Stimulated activated CD8-positive, alpha-beta memory T cell treated with anti-CD3 and anti-CD28 coated beads, Interleukin-7, amount 100 ng/mL, for 1 hour (primary cell): ENCODE results near the gene FERD3L.

Experiments
- DNase-seq, 2 donors: peaks; one replicate each; pipeline ENCODE4 v3.0.0-alpha.2; 2020; ENCODE audit warnings: low read depth in 2 of 2

FERD3L gene

DNA sequence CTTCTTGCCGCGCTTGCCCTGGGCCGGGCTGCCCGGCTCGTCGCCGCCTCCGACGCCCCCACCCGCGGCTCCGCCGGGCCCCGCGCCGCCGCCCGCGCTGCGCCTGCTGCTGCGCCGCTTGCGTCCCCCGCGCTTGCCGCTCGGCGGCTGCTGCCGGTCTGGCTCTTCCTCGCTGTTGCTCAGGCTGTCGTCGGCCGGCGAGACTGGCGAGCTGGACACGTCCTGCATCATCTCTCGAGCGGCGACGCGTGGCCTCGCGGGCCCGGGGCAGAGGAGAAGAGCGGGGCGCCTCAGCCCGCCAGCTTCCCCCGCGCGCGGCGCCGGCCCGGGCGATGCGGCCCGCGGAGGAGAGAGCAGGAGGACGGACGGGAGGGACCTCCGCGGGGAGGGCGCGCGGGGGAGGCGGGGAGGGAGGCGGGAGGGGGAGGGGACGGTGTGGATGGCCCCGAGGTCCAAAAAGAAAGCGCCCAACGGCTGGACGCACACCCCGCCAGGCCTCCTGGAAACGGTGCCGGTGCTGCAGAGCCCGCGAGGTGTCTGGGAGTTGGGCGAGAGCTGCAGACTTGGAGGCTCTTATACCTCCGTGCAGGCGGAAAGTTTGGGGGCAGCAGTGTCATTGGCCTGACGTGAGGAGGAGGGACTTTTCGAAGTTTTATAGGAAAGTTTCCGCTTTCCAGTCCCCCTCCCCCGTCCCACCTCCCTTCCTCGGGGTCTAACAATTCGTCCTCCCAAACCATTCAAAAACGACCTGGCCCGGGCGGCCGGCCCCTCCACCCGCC is 27.9 kb downstream of the FERD3L start, which contains the start of gene TWIST1:
Gene TWIST1 (minus strand): TSS at position 546 of the 779 bp plus-strand sequence. CDS start 315 bp downstream, at position 231.
- DNase-seq = no peak

DNA sequence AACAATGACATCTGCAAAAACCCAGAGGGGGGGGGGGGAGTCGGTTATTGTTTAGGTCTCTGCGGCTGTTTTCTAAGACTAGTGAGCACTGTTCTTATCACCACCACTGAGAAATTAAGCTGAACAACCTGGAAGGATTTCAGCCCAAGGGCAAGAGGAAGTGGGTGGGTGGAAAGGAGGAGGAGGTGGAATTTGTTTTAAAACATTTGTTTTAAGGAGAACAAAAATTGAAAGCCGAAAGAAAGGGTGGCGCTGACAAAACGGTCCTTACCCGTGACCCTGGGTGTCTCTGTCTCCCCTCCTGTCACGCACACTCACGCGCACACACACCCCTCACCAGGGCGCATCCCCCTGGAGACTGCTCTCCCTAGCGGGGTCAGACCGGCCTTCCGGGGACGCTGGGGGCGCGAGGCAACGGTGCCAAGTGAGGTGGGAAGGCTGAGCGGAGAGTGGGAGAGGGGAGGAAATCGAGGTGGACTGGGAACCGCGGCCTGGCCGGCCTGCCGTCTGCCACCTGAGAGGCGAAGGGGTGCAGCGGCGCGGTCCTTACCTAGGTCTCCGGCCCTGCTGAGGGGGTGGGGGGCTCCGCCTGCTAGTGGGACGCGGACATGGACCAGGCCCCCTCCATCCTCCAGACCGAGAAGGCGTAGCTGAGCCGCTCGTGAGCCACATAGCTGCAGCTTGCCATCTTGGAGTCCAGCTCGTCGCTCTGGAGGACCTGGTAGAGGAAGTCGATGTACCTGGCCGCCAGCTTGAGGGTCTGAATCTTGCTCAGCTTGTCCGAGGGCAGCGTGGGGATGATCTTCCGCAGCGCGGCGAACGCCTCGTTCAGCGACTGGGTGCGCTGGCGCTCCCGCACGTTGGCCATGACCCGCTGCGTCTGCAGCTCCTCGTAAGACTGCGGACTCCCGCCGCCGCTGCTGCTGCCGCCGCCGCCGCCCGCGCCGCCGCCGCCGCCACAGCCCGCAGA is 28.8 kb downstream of the FERD3L start:
- no peak for DNase-seq

DNA sequence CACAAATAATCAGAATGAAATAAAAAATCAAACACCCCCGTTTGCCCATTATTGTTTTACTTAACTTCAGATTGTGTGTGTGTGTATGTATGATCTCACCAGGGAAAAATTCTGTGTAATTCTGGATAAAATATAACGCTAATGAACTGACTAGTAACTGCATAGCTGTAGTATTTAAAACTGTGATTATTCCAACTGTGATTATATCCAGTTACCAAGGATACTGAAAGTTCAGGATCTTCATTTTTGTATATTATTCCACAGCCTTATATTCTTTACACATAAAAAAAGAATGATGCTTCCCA is 30.7 kb downstream of the FERD3L start:
- no peak for DNase-seq

DNA sequence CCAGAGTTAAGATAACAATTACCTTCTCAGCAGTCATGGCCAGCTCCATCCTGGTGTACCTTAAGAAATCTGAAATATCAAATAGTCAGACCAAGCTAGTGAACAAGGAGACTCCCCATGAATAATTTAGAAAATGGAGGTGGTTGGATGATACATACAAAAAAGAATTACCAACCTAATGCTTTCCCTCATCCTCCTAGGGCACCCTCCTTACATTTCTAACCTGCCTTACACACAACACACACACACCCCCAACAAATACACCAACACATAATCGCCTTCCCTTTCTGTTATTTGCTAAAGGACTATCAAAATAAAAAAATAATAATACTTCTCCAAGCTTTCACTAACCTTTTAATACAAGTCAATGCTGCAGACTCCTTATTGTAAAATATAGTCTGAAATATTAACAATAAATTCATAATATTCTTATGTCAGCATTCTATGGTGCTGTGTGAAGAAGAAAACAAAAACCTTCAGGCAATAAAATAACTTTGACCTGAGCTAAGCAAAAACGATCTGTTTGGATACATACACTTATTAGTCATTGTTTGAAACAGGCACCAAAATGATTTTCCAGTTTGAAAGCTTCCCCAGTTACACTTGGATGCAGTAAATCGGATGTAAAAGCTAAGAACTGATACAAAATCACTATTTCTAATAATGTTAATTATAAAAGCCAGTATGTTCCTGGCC is 31.2 kb downstream of the FERD3L start:
- DNase-seq = no peak

DNA sequence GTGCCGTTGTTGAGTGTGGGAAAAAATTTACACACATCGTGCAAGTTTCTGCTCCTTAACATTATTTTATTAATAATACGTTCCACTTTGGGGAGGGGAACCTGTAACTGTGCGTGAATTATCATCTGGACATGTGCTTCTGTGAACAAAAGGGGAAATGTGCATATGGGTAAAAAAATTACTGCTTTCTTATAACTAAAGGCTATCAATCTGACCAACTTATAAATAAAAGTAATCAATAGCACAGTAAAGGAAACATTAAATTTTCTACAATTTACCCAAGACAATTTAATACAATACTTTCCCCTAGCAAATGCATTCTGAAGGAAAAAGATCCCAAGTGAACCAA is 32.2 kb downstream of the FERD3L start:
- no peak for DNase-seq

DNA sequence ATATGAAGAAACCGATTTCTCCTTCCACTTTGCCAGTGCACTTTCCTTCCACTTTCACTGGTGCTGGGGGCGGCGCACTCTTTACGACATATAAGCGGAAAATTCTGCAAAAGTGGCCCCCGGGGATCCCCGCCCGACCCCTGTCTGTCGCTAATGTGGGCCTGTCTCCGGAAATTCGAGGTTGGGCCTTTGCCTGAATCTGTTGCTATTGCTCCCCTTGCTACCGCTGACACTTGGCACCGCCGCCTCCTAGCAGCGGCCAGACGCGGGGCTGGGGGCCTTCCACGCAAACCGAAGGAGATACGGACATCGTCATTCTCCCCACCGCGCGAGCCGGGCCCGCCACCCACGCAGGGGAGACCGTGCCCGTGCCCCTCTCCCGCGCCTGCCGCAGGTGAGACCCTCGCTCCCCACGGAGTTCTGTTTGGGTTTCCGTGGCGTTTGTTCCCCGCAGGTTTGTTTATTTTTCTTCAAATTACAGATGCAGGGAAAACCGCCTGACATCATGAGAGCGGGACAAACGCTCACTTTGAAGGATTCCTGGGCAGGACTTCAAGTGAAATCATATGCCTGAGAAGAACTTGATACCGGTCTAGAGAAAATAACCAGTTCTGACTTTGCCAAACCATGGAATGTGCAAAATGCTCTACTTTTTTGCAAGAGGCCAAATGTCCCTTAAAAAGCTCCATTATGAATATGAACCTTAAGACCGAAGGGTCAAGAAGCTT is 32.8 kb downstream of the FERD3L start:
- no peak for DNase-seq

DNA sequence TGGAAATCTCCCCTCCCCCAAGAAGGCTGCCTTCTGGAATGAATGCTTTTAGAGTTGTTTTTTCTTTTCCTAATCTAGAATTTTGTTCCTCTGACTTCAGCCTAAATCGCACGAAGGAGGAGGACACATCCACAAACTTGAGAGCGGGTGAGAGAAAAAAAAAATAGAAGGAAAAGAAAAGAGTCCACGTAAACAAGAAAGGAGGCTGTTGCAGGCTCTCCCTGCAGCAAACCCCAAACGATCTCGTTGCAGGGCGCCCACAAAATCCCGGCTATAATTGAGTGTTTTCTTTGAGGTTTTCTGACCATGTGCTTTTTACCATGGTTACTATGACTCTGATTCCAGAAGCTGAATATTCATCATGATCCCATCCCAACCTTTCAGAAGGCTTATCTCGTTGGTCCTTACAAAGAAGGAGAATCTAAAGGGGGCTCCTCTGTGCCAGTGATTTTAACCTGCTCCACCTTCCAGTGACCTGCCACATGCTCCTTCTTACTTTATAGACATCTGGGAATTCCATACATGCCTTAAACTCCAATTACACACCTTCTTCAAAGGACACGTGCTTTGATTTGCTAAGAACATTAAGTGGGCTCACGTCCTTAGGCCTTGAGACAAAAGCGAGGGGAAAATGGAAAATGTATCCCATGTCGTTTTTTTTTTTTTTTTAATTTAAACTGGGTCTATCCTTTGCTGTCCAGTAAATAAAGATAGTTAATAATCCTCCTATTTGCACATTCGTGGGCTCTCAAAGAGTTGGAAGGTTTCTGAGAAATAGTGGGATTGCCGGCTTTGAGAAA is 33.5 kb downstream of the FERD3L start:
- DNase-seq = no peak

DNA sequence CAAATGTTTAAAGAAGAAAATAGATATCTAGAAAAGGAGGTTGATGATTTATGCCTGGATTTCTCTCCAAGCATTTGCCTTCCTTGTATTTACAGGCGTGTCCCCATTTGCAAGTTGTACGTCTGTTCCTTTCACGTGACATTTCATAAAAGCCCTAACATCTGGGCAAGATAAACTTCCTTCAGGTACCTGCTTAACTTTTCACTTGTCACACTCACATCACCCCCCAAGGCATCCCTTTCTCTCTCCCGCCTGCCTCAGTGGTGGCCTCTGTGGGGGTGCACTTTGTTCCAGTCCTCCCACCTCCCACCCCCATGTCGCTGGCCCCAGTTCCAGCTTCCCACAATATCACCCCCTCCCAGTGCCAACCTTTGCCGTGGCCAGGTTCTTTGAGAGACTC is 34.4 kb downstream of the FERD3L start:
- DNase-seq = no peak

DNA sequence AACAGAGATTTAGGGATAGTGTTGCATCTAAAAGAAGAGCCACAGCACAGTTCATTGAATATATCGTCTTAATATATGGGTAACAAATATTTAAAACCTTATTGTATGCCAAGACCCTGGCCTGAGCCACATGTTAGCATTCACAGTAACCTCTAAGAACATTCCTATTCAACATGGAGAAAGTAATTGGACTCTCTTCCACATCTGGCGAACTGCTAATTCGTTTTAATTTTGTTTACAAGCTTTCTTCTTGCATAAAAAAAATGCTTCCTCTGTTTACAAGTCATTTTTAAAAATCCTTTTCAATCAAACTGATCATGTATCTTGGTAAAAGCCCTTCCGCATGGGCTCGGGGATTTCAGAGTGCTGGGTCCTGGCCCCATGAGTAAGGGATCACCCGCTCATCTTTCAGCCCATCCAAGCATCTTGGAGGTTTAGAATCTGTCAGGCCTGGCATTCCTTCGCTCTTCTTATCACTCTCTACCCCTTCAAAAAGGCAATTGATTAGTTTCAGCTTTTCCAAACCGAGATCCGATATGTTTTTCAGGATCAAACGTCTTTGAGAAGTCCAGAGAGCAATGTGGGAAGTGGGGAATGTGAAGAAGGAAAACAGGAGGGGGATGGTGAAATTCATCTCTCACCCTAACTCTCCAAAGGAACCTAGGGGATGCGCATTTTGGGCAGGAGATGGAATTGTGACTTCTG is 35.0 kb downstream of the FERD3L start:
- DNase-seq = no peak

DNA sequence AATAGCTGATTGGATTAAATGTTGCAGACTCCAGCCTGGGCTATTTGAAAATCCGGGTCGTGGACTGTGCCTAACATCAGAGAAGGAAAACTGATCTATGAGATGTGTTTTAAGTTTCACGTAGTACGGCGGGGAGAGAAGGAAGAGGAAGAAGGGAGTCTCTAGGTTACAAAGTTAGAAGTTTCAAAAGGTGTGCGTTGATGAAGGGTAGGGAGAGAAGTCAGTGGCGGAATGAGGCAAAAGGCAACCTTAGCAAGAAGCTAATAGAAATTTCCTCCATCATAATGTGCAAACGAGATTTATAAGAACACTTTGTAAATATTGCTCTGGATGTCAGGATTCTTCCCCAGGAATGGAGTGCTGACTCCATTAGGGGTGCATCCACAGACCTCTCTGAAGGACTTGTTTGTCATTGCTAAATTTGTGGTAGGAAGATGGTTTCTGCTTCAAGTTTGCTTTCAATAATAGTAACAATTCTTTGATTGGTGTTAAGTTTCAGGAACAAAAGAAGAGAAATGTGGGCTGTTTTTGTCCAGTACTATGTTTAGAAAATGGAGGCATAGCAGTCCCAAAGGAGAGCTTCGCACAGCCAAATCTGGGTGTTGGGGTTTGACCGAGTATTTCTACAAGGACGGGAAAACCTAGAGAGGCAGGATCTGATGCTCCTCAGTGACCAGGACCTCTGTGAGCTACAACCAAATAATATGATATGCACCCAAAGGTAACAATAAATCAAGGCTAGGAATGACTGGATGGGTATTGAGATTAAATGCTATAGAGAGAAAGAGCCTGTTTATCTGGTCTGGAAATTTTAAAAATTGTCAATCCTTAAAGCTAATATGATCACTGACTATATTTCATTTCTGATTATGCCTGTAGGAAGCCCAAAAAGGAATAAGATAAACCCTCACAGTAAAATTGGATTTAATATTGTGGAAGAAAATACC is 35.9 kb downstream of the FERD3L start:
- no peak for DNase-seq

DNA sequence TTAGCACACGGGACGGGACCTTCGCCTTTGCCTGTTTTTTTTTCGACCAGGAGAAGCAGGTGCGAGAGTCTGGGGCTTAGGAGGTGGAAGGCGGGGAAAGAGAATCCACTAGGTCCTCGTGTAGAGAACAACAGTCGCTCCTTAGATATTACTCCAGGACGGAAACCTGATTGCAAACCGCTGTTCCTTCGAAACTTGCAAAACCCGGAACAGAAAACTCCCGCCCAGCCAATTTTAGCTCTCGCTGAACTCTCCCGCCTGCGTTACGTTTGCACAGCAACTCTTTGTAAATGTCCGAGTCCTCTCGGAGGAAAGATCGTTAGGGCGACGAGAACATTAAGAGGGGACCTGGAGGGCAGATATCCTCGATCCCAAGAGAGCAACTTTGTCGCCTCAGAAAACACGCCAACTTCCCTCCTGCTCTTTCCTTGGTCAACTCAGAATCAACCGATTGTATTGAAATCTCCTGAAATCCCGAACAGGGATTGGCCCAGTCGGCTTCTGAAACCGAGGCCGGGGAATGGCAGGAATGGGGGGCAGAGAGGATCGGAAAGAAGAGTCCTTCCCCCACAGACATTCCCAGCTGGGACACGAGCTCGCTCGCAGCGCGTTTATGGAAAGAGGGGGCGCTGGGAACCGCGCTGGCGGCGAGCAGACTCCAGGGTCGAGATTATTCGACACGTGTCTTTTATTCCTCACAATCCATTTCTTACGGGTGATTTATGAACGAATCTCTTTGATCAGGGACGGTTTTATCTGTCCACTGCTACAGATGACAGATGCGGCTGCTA is 37.7 kb downstream of the FERD3L start:
- no peak for DNase-seq

DNA sequence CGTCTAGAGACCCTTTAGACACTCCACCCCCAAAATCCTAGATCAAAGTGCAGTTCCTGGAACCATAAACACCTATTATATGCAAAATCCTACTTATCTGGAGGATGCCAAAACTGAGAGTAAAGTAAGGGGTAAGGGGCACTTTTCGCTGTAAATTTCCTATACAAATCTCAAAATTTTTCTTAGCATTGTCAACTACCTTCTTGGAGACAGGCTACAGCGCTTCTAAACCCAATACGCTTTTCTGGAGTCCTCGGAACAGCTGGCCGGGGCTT is 38.2 kb downstream of the FERD3L start:
- no peak for DNase-seq

DNA sequence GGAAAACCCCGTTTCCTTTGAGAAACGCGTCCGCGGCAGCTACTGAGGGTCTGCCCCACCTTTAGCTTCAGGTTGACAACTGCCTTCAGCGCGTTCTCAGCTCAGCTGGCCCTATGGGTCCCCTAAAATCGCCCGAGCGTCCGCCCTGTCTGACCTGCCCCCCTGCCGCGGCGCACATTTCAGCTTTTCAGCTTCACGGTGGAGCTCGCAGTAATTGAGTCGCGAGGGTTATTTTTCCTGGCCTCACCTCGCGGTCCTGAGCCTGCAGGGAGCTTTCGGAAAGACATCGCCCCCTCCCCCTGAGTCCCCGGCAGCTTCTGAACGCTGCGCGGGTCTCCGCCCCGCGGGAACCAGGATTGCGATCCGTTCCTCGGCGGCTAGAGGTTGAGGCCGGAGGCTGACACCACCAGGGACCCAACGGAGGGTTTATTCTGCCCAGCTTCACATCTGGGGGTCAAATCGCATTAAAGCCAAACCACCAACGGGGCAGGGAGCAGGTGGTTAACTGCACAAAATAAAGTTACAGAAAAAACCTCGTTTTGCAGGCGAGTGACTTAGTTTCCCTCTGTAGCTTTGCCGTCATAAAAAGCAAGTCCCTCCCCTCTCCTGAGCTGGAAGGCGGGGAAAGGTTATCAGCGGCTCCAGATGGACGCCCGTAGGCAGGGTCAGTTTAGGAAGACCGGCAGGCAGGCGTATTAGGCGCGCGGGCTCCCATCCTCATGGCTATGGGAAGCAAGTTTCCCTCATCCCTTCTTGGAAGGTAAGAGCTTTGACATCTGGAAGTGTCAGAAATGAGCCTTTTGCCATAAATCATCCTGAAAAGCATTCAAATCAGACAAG is 38.8 kb downstream of the FERD3L start:
- no peak for DNase-seq

DNA sequence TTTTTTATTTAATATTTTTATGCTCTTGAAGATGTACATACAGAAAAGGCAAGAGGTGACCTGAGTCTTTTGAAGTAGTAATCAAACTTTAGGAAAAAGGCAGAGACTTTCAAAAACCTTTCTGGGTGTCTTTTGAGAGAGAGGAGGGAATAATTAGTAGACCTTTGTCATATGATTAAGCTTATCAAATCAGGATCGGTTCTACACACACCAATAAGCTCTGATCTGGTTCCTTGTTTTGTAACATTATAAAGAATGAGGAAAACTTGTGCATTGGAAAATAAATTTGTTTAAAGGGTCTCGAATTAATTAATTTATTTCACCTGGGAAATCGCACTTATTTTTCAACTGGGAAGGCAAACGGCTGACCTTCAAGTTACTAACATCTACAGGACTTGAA is 39.7 kb downstream of the FERD3L start:
- DNase-seq = no peak

DNA sequence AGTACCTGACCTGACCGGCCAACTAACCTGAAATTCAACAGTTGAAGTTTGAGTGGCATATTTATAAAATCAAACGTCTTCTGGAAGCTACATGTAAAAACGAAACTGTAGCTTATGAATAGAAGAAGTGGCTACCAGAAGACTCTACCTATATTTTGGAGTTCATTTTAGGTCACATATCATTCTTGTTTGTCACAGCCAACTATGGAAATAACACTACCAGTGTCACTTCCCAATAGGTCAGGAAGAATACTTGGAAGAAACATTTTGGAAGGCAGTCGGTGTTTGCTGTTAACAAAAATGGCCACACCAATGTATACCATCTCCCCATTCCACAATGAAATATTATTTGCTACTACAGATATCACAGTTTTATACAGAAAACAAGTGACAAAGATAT is 40.4 kb downstream of the FERD3L start:
- DNase-seq = no peak

DNA sequence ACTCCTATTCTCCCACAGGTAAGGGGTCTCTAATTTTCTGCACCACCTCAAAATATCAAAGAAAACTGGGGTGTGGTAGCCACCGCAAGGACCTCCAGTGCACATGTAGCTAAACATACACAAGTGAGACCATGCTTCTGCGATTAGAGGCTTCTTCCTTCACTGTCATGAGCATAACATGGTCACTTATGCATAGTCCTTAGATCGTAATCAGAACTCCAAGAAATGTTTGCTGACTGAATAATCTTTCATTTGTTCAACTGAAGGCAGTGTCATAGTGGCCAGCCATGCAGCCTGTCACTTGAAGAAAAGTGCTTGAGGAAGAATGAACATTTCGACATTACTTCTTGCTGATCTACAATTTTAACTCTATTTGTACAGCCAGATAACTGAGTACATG is 42.3 kb downstream of the FERD3L start:
- DNase-seq = no peak

DNA sequence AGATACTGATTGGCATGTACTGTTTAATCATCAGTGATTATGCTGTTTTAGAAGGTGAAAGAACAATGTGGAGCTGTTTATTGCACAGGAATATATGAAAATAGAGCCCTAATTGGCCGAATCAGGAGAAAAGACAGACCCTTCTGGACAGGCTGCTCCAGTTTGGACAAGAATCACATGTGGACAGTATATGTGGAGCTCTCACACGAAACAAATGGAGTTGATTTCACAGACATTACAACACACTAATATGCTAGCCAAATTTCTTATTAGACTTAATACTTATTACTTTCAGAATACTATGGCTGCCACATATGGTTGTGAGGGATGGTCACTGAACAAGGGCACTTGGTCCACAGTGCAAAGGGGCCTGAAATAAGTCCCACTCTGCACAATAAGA is 43.3 kb downstream of the FERD3L start:
- DNase-seq = no peak

DNA sequence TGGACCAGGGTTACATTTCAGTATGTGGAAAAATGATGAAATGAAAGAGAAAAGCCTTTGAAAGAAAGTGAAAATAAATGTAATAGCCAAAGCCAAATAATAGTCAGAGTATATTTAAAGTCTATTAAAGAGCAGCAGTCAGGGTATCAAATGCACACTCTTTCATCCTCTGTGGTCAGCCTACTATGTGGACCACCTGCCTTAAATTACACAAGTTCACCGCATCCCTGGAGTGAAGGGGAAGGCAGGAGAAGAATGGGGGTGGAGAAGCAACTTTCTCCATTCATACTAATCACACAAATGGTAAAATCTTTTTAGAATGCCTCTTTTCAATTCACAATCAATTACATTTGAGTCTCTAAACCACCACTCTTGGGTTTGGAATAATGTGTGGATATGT is 43.7 kb downstream of the FERD3L start:
- DNase-seq = no peak
